GM12801 (cell line): ENCODE results near the gene CNDP1.

ENCODE experiments used
- TF ChIP-seq, protein P1 (sequence below): IDR thresholded peaks from one replicate; pipeline ENCODE4 v1.5.1; 2011; ENCODE audit warnings: control low read depth; ENCODE audit not compliant: insufficient read length; ENCODE audit errors: extremely low read depth

Gene CNDP1

DNA sequence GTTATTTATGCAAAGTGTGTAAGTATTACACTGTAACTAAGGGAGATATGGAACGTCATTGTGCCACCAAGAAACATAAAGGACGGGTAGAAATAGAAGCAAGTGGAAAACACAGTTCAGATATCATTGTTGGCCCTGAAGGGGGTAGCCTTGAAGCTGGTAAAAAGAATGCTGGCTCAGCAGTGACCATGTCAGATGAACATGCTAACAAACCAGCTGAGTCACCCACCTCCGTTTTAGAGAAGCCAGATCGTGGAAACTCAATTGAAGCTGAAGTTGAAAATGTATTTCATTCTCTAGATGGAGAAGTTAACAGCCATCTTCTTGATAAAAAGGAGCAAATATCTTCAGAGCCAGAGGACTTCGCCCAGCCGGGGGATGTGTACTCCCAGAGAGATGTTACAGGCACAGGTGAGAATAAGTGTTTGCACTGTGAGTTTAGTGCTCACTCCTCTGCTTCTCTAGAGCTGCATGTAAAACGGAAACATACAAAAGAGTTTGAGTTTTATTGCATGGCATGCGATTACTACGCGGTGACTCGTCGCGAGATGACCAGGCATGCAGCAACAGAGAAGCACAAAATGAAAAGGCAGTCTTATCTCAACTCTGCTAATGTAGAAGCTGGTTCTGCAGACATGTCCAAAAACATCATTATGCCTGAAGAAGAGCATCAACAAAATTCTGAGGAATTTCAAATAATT, 99.5 kb downstream of the CNDP1 start:
- TF ChIP-seq, protein P1, sequence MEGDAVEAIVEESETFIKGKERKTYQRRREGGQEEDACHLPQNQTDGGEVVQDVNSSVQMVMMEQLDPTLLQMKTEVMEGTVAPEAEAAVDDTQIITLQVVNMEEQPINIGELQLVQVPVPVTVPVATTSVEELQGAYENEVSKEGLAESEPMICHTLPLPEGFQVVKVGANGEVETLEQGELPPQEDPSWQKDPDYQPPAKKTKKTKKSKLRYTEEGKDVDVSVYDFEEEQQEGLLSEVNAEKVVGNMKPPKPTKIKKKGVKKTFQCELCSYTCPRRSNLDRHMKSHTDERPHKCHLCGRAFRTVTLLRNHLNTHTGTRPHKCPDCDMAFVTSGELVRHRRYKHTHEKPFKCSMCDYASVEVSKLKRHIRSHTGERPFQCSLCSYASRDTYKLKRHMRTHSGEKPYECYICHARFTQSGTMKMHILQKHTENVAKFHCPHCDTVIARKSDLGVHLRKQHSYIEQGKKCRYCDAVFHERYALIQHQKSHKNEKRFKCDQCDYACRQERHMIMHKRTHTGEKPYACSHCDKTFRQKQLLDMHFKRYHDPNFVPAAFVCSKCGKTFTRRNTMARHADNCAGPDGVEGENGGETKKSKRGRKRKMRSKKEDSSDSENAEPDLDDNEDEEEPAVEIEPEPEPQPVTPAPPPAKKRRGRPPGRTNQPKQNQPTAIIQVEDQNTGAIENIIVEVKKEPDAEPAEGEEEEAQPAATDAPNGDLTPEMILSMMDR, result no peak

DNA sequence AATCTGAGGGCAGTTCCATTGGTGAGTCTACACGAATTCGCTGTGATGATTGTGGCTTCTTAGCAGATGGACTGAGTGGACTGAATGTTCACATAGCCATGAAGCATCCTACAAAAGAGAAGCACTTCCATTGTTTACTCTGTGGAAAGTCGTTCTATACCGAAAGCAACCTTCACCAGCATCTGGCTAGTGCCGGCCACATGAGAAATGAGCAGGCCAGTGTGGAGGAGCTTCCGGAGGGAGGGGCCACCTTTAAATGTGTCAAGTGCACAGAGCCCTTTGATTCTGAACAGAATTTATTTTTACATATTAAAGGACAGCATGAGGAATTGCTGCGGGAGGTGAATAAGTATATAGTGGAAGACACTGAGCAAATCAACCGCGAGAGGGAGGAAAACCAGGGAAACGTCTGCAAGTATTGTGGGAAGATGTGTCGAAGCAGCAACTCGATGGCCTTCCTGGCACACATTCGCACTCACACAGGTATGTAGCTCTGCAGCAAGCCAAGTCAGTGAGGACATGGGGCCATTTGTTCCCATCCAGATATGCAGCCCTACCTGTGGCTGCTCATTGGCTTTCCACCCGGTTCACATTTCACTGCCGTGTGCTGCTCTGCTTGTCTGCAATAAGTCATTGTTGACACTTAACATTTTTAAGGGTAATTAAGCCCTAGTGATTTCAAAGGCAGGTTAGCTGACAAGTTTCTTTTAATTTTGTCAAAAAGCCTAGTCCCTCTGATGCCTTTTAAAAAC, 101.1 kb downstream of the CNDP1 start:
- TF ChIP-seq, protein P1, result no peak
